Measurements from ENCODE around the gene PSKH1.

DNA sequence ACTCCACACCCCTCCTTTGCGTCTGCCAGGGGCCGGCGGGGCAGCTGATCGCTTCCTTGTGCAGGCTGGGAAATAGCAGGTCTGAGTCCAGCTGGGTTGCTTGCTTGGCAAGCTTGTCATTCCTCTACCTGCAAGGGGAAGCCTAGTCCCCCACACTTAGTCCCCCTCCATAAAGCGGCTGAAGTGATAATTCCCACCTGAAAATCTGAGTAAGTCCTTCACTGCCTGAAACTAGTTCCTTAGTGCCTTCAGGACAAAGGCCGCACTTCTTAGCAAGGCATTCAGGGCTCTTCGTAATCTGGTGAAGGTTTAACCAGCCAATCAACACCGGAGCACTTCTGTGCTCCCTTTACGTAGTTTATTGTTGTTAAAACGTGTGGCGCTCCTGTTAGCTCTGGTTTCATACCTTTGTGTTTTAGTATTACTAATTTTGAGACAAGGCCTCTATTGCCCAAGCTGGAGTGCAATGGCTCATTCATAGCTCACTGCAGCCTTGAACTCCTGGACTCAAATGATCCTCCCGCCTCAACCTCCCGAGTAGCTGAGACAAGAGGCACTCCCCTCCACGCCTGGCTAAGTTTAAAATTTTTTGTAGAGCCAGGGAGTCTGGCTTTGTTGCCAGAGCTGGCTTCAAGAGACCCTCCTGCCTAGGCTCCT, 817 bp downstream of the PSKH1 start:
- TF ChIP-seq, protein P1, sequence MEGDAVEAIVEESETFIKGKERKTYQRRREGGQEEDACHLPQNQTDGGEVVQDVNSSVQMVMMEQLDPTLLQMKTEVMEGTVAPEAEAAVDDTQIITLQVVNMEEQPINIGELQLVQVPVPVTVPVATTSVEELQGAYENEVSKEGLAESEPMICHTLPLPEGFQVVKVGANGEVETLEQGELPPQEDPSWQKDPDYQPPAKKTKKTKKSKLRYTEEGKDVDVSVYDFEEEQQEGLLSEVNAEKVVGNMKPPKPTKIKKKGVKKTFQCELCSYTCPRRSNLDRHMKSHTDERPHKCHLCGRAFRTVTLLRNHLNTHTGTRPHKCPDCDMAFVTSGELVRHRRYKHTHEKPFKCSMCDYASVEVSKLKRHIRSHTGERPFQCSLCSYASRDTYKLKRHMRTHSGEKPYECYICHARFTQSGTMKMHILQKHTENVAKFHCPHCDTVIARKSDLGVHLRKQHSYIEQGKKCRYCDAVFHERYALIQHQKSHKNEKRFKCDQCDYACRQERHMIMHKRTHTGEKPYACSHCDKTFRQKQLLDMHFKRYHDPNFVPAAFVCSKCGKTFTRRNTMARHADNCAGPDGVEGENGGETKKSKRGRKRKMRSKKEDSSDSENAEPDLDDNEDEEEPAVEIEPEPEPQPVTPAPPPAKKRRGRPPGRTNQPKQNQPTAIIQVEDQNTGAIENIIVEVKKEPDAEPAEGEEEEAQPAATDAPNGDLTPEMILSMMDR (conservative IDR thresholded peaks at IDR 0.05; ENCODE audit: low read length) = no peak
- TF ChIP-seq EZH2phosphoT487 (IDR thresholded peaks at IDR 0.05; ENCODE audit: borderline replicate concordance) = no peak

All from Loucy (cell line).